ENCODE measurements around the gene POU6F2.
"Not testable (repeated sequence)": the region's sequence is repeated elsewhere in the genome, so short reads cannot be mapped to it uniquely, and the experiment has no call there.

Gene POU6F2

GRCh38 chr7:39312254-39312989 is 334.7 kb downstream of the POU6F2 start:
- FAIRE-seq, result no peak

GRCh38 chr7:39313376-39313775 is 335.7 kb downstream of the POU6F2 start:
- FAIRE-seq, result no peak

- no peak for FAIRE-seq
Observed at GRCh38 chr7:39313974-39314373, 336.3 kb downstream of the POU6F2 start.

GRCh38 chr7:39317107-39317506 is 339.4 kb downstream of the POU6F2 start:
- no peak for FAIRE-seq

GRCh38 chr7:39317896-39318295 is 340.2 kb downstream of the POU6F2 start:
- no peak for FAIRE-seq

GRCh38 chr7:39321245-39321644 is 343.5 kb downstream of the POU6F2 start:
- FAIRE-seq, result no peak

GRCh38 chr7:39321909-39322498 is 344.3 kb downstream of the POU6F2 start:
- no peak for FAIRE-seq

- no peak for FAIRE-seq
Observed at GRCh38 chr7:39324139-39324760, 346.5 kb downstream of the POU6F2 start.

GRCh38 chr7:39331607-39332006 is 353.9 kb downstream of the POU6F2 start:
- FAIRE-seq, result not testable (repeated sequence)

GRCh38 chr7:39332142-39332541 is 354.4 kb downstream of the POU6F2 start:
- no peak for FAIRE-seq

- FAIRE-seq, result no peak
Observed at GRCh38 chr7:39333701-39334100, 356.0 kb downstream of the POU6F2 start.

GRCh38 chr7:39336442-39336841 is 358.7 kb downstream of the POU6F2 start:
- no peak for FAIRE-seq

- no peak for FAIRE-seq
Observed at GRCh38 chr7:39338716-39339115, 361.0 kb downstream of the POU6F2 start.

GRCh38 chr7:39339591-39339990 is 361.9 kb downstream of the POU6F2 start:
- no peak for FAIRE-seq

GRCh38 chr7:39341083-39341482 is 363.4 kb downstream of the POU6F2 start:
- no peak for FAIRE-seq

GRCh38 chr7:39342763-39343162 is 365.1 kb downstream of the POU6F2 start:
- no peak for FAIRE-seq

GRCh38 chr7:39349452-39350123 is 371.9 kb downstream of the POU6F2 start:
- no peak for FAIRE-seq

GRCh38 chr7:39353615-39354376 is 376.1 kb downstream of the POU6F2 start:
- peak; percentile 95 for FAIRE-seq

GRCh38 chr7:39355664-39356063 is 378.0 kb downstream of the POU6F2 start:
- FAIRE-seq, result no peak

GRCh38 chr7:39356172-39356925 is 378.6 kb downstream of the POU6F2 start:
- no peak for FAIRE-seq

- FAIRE-seq, result no peak
Observed at GRCh38 chr7:39357648-39358047, 379.9 kb downstream of the POU6F2 start.

- no peak for FAIRE-seq
Observed at GRCh38 chr7:39360038-39360437, 382.3 kb downstream of the POU6F2 start.

All from endometrium (tissue), 2 donors.